Measurements from ENCODE around the gene KCNQ4.

KCNQ4 gene

GRCh38 chr1:40817791-40818263, 34.2 kb downstream of the KCNQ4 start:
- H2AFZ ChIP-seq (ENCODE audit: low read length), result no peak overlapping the region
- peak overlapping the region; percentile 61 for H3K4me3 ChIP-seq (ENCODE audit: low read depth, low read length, poor library complexity, severe bottlenecking)

GRCh38 chr1:40818264-40818961, 34.8 kb downstream of the KCNQ4 start:
- H3K27ac ChIP-seq (ENCODE audit: low read depth, low read length, poor library complexity, severe bottlenecking), result no peak overlapping the region
- H2AFZ ChIP-seq (ENCODE audit: low read length), result no peak overlapping the region
- peak overlapping the region; percentile 63 for H3K4me2 ChIP-seq (ENCODE audit: low read length)
- TF ChIP-seq CTCF (IDR thresholded peaks at IDR 0.05; ENCODE audit: low read length), result no peak
- no peak for TF ChIP-seq EZH2 (IDR thresholded peaks at IDR 0.05; ENCODE audit: borderline replicate concordance, low read length)
- 0 out of 2 replicates have a peak, but pooled peaks cover 4% of the 10 kb centered on the region for H3K27me3 ChIP-seq (ENCODE audit: insufficient read depth, low read length)
- no peaks in the 10 kb centered on the region for H3F3A ChIP-seq (ENCODE audit: insufficient read depth, low read length)
- H3K36me3 ChIP-seq (ENCODE audit: insufficient read depth, low read length), result no peaks in the 10 kb centered on the region
- H3K9me3 ChIP-seq (ENCODE audit: low read length), result no peaks in the 10 kb centered on the region
- H3K4me3 ChIP-seq (ENCODE audit: low read depth, low read length, poor library complexity, severe bottlenecking), result peak overlapping the region; percentile 61
- peak overlapping the region; percentile 32; the same call in 1 of the 2 replicates for H3K9ac ChIP-seq (ENCODE audit: low read length)
- H4K20me1 ChIP-seq (ENCODE audit: insufficient read depth, low read length), result no peaks in the 10 kb centered on the region
- no peaks in the 10 kb centered on the region for H3K9me2 ChIP-seq (ENCODE audit: low read depth, low read length)
- no peaks in the 10 kb centered on the region for H3K4me1 ChIP-seq (ENCODE audit: insufficient read depth, low read length, severe bottlenecking)
- no peaks in the 10 kb centered on the region for H3K79me2 ChIP-seq (ENCODE audit: insufficient read depth, low read length)

More at GRCh38 chr1:40817791-40818263, 34.2 kb downstream of the KCNQ4 start:
- no peaks in the 10 kb centered on the region for H3K79me2 ChIP-seq (ENCODE audit: insufficient read depth, low read length)
- H3K27ac ChIP-seq (ENCODE audit: low read depth, low read length, poor library complexity, severe bottlenecking), result no peak overlapping the region
- peak overlapping the region; percentile 63 for H3K4me2 ChIP-seq (ENCODE audit: low read length)
- H3K27me3 ChIP-seq (ENCODE audit: insufficient read depth, low read length), result no peaks in the 10 kb centered on the region; the same call in 1 of the 2 replicates
- no peaks in the 10 kb centered on the region for H3F3A ChIP-seq (ENCODE audit: insufficient read depth, low read length)
- H3K36me3 ChIP-seq (ENCODE audit: insufficient read depth, low read length), result no peaks in the 10 kb centered on the region
- H3K9me2 ChIP-seq (ENCODE audit: low read depth, low read length), result no peaks in the 10 kb centered on the region
- no peaks in the 10 kb centered on the region for H4K20me1 ChIP-seq (ENCODE audit: insufficient read depth, low read length)
- no peak overlapping the region for H3K9ac ChIP-seq (ENCODE audit: low read length)
- TF ChIP-seq EZH2 (IDR thresholded peaks at IDR 0.05; ENCODE audit: borderline replicate concordance, low read length) (no peak), CTCF (IDR thresholded peaks at IDR 0.05; ENCODE audit: low read length) (no peak)
- H3K4me1 ChIP-seq (ENCODE audit: insufficient read depth, low read length, severe bottlenecking), result no peaks in the 10 kb centered on the region
- H3K9me3 ChIP-seq (ENCODE audit: low read length), result no peaks in the 10 kb centered on the region

GRCh38 chr1:40819101-40819500, 35.5 kb downstream of the KCNQ4 start:
- peak overlapping the region; percentile 63; the same call in 1 of the 2 replicates for H3K4me2 ChIP-seq (ENCODE audit: low read length)
- H2AFZ ChIP-seq (ENCODE audit: low read length), result no peak overlapping the region
- no peaks in the 10 kb centered on the region for H3K79me2 ChIP-seq (ENCODE audit: insufficient read depth, low read length)
- H3K4me1 ChIP-seq (ENCODE audit: insufficient read depth, low read length, severe bottlenecking), result no peaks in the 10 kb centered on the region
- H3K27me3 ChIP-seq (ENCODE audit: insufficient read depth, low read length), result 0 out of 2 replicates have a peak, but pooled peaks cover 4% of the 10 kb centered on the region
- H4K20me1 ChIP-seq (ENCODE audit: insufficient read depth, low read length), result no peaks in the 10 kb centered on the region
- H3K9me3 ChIP-seq (ENCODE audit: low read length), result no peaks in the 10 kb centered on the region
- TF ChIP-seq CTCF (IDR thresholded peaks at IDR 0.05; ENCODE audit: low read length) (no peak), EZH2 (IDR thresholded peaks at IDR 0.05; ENCODE audit: borderline replicate concordance, low read length) (no peak)
- no peak overlapping the region for H3K27ac ChIP-seq (ENCODE audit: low read depth, low read length, poor library complexity, severe bottlenecking)
- no peak overlapping the region for H3K9ac ChIP-seq (ENCODE audit: low read length)
- no peak overlapping the region for H3K4me3 ChIP-seq (ENCODE audit: low read depth, low read length, poor library complexity, severe bottlenecking)
- no peaks in the 10 kb centered on the region for H3F3A ChIP-seq (ENCODE audit: insufficient read depth, low read length)
- no peaks in the 10 kb centered on the region for H3K36me3 ChIP-seq (ENCODE audit: insufficient read depth, low read length)
- H3K9me2 ChIP-seq (ENCODE audit: low read depth, low read length), result no peaks in the 10 kb centered on the region
